Putamen (tissue), 1 donor: ENCODE results near the gene CLSTN2.

Source experiments
- DNase-seq: peaks from one replicate; pipeline ENCODE4 v3.0.0-alpha.2; 2016; ENCODE audit warnings: low spot score

CLSTN2 gene

DNA sequence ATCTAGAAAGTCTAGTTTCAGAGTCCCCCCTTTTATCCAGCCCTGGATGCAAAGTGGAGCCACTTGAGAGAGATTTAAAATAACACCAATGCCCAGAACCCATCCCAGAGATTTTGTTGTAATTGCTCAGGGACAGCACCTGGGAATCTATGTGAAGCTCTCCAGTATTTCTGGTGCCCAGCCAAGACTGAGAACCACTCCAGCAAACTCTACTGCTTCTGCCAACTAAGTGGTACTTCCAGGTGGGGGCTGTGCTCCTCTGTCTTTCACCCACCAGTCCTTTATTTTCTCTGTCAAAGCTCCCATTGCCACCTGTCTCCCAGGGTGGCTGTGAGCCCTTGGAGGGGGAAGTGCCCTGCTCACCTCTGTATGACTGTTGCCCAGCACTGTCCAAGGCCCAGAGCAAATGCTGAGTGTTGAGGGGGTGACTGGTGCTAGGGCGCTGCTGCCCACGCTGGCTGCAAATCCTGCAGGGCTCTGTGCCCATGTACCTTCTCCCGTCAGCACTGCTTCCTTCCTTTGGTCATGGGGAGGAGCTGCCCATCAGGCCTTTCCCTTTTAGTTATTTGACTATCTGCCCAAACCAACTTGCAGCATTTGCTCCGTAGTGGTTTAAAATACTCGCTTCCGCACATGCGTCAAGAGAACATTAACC, 9.4 kb downstream of the CLSTN2 start:
- DNase-seq = no peak

- no peak for DNase-seq
Measured at GRCh38 chr3:139945386-139945785, 10.4 kb downstream of the CLSTN2 start.

DNA sequence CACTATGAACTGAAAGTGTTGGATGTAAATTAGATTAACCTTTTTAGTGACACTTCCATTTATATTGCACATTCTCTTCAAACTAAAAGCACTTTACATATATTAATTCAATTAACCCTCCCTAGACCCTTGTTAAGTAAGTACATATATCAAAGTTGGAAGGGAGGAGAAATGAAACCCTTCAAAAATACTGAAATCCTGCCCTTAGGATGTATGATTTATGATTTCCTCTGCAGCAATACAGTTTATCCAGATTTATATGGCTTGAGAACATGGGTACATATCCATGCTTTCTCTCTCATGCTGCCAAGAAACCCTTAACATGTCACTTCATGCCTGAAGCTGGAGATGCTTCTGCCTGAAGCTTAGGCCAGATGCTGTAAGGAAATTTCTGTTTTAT, 11.0 kb downstream of the CLSTN2 start:
- no peak for DNase-seq

DNA sequence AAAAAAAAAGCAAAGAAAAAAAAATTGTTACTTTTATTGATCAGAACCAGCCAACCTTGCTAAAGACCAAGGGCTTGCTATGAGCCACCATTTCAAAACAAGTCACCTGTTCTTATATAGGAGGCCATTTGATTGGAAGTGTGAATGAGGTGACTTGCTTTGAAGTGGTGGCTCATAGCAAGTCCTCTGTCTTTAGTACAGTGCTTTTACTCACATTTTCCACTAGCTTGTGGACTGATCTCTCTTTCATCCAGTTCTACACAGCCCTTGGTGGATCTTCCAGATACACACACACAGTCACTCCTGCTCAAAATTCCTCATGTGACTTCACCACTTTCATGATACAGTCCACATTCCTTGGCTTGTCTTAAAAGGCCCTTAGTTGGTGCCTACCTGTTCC, 13.5 kb downstream of the CLSTN2 start:
- no peak for DNase-seq

GRCh38 chr3:139948898-139949297, 13.9 kb downstream of the CLSTN2 start:
- DNase-seq = no peak

DNA sequence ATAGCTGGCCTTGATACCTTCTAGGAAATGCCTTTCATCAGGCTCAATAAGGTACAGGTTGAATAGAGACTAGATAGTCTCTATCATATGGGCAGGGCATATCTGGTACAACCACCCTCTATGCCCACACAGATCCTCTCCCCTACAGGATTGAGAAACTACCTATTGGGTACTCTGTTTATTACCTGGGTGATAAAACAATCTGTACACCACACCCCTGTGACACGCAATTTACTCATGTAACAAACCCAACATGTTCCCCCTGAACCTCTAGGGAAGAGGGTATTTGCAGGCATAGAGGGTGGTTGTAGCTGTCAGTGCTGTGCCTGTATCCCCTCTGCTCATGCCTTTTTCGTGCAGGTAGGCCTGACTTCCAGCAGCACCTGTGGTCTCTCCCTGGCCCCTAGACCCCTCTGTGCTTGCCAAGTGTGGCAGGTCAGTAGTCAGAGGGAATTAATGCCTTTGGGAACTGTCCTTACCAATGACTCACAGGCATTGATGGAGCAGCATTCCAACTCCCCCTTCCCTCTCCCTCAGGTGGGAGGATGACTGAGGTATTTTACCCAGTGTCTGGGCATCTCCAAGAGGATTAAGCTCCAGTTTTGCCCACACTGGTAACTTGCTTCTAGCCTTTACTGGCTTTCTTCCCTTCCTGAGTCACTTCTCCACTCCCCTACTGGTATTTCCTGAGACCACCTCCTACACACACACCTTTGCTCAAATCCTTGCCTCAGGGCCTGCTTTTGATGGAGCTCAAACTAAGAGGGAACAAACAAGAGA, 18.3 kb downstream of the CLSTN2 start:
- no peak for DNase-seq

GRCh38 chr3:139954146-139954860, 19.3 kb downstream of the CLSTN2 start:
- DNase-seq = no peak

- DNase-seq = no peak
Measured at GRCh38 chr3:139957844-139958243, 22.9 kb downstream of the CLSTN2 start.

DNA sequence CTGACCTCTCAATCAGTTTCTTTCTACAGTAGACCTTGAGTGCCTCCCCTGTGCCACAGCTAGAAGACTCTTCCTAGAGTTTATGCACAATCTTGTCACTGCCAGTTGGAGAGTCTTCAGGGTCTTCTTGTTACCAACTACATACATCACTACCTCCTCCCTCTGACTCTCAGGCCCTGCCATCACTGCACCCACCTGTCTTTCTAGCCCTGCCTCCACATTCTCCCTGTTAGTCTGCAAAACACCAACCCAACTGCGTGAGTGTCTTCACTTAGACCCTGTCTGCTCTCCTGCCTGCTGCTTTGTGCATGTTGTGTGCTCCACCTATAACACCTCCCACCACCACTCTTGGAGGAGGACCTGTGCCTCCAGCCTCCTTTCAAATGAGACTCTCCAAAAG, 34.4 kb downstream of the CLSTN2 start:
- no peak for DNase-seq

DNA sequence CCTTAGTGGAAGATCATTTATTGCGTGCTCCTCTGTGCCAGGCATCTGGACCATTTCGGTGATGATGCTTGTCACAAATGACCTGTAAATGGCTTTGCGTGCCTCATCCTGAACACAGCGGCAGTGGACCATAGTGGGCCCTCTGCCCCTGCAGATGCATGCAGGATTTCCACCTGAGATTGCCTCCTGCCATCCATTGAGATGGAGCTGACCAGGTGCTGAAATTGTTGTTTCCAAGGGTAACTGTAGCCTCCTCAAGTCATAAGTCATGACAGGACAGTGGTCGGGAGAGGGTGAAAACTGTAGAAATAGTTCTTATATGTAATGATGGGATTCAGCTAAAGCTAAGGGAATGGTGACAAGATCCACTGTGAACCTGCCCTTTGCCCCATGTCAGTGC, 35.5 kb downstream of the CLSTN2 start:
- DNase-seq = no peak

DNA sequence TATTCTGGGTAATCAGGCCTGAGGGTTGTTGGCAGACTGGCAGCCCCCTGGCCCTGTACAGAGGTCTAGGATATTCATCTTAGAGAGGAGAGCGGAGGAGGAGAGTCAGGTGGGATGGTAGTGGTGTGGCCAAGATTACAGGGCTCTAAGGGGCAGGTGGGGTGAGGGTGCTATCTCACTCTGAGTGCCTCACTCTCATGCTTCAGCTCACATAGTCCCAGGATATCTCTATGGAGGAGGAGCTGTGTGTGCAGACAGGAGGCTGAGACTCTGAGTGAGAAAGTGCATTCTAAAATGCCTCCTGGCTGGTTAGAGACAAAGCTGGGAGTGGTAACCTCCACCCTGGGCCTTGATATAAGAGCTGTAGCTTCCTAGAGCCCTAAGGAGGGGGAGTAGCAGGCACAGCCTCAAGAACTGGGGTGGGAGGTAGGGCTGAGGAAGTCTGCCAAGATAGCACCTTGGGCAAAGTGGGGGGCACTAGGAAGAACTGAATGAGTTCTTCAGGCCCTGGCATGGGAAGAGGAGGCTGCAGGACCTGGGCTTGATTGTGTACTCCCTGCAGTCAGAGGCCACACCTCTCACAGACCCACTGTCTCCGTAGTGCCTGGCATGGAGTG, 39.9 kb downstream of the CLSTN2 start:
- no peak for DNase-seq

DNA sequence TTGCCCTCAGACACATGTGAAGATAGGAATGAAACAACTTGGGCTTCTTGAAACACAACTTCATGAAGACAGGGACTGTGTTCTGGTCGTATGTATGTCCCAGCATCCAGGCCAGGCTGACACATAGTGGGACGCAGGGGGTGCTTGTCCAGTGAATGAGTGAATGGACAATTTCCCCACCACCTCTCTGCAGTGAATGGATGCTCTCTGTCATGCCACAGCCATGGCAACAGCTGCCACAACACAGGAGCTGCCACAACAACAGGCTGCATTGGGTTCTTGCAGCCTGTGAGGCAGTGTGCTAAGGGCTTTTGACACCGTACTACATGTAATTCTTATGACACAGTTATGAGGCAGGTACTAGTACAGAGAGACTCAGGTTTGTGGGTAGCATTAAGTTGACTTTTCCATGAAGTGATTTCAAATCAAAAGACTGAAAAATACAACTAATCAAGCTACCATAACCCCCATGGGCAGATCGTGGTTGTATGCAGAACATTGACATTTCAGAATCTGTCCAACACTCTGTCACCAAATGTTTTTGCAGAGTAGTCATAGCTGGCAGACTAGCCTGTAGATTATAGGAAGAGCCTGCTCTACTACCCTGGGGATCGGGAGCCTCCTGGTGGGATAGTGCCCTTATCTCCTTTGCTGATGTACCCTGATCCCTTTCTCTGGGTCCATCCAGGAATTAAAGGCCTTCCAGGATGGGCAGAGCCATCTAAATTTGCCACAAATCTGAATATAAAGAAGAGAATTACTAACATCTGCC, 40.8 kb downstream of the CLSTN2 start:
- no peak for DNase-seq

DNA sequence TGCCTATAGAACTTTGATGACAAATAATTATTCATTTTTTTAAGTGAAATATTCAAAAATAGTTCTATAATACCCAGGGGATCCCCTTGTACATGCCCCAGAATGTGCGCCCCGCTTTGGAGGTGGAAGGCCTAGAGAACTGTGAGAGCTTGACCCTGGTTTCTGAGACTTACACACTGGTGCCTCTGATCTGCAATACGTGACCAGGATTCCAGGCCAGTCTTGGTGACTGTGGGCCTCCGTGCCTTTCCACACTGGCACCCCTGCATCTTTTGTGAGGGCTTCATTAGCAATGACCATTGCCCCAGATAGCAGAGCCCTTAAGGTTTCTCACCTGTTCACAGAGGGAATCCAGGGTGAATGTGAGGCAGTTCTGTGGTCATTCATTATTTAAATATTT, 44.0 kb downstream of the CLSTN2 start:
- no peak for DNase-seq

DNA sequence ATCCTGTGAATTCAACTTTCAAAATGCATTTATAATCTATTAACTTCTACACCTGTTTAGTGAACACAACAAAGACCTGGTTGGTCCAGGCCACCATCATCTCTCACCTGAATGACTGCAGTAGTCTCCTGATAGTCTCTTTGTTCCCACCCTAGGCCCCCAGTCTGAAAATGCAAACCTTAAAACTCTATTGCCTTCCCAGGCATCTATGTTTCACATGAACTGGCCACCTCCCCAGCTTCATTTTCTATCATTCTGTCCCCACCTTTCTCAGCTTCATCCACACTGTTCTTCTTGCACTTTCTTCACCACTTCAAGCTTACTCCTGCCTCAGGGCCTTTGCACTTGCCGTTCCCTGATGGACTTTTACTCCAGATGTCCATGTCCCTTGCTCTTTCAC, 45.0 kb downstream of the CLSTN2 start:
- DNase-seq = no peak

GRCh38 chr3:139982404-139982803, 47.4 kb downstream of the CLSTN2 start:
- DNase-seq = no peak

DNA sequence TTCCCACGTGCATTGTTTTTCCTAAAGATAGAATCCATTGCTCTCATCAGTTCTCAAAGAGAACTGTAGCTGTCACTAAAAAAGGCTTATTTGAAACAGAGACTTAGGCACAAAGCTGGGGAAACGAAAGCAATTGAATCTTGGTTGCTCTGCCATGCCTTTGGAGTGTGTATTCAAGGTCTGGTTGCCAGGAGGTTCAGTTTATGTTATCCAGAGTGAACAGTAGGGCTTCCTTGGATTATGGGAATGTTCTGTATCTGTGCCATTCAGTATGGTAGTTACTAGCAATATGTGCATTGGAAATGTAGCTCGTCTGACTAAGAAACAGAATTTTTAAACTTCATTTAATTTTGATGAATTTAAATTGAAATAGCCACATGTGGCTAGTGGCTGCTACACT, 50.6 kb downstream of the CLSTN2 start:
- DNase-seq = no peak

DNA sequence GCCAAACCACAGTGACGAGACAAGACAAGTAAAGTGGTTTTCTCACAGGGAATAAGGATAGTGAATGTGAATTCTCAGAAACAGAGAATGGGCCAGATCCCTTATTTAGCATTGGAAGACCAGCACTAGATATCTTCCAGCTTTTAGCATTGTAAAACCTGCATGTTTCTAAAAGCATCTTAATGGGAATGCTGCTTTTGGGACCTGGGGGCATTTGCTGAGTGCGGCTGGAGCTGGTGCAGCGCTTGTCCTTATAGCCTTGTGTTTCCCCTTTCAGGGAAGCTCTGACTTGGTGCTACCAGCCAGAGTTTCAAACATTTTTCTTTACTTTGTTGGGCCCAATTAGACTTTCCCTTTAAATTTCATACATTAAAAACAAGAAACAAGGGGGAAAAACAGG, 52.9 kb downstream of the CLSTN2 start:
- DNase-seq = no peak

GRCh38 chr3:139988472-139989156, 53.6 kb downstream of the CLSTN2 start:
- no peak for DNase-seq

DNA sequence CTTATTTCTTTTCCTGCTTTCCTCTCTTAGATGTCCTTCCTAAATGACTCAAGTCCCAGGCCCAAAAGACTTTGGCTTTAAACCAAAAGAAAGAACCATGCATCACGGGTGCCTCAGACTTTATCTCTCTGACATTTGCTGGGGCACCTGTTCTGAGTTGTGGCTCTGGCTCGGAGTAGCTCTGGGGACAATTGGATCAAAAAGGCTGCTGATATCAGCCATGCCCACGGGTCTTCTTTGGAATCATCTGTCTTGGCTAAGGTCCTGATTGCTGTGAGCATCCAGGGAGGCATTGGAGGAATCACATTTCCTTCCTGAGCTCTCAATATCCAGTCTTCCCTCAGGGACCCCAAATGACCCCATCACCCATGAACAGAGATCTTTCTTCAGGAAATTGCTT, 59.9 kb downstream of the CLSTN2 start:
- no peak for DNase-seq

GRCh38 chr3:140004271-140004670, 69.3 kb downstream of the CLSTN2 start:
- DNase-seq = no peak

- DNase-seq = no peak
Measured at GRCh38 chr3:140006331-140006730, 71.3 kb downstream of the CLSTN2 start.
